H9 (cell line): ENCODE data around the gene EDN1. TPM values are rescaled to one million over a fixed set of nuclear protein-coding genes. Genes with fewer than 3 reads are reported as not detected.

ENCODE experiments used
- DNase-seq: peaks from one replicate; pipeline ENCODE4 v3.0.0-alpha.2; 2017
- H2AFZ ChIP-seq: one replicate; pipeline ENCODE4 v1.6.1; 2013; ENCODE audit warnings: mild to moderate bottlenecking, low read length, control low read depth, moderate library complexity
- H2AK5ac ChIP-seq: 2 replicates; pipeline ENCODE4 v1.6.1; 2013; ENCODE audit warnings: low read length, control low read depth, mixed read lengths; ENCODE audit not compliant: insufficient read length
- H2BK120ac ChIP-seq: one replicate; pipeline ENCODE4 v1.6.1; 2013; ENCODE audit warnings: low read depth, mild to moderate bottlenecking, low read length, control low read depth, inconsistent platforms; ENCODE audit not compliant: poor library complexity, severe bottlenecking
- H2BK12ac ChIP-seq: 2 replicates; pipeline ENCODE4 v1.6.1; 2013; ENCODE audit warnings: low read length, control low read depth, mixed read lengths, low read depth; ENCODE audit not compliant: insufficient read length
- H2BK15ac ChIP-seq: 2 replicates; pipeline ENCODE4 v1.6.1; 2013; ENCODE audit warnings: low read depth, low read length, control low read depth
- H2BK20ac ChIP-seq: one replicate; pipeline ENCODE4 v1.6.1; 2013; ENCODE audit warnings: low read depth, mild to moderate bottlenecking, low read length, control low read depth, inconsistent platforms; ENCODE audit not compliant: poor library complexity, severe bottlenecking
- H2BK5ac ChIP-seq: 2 replicates; pipeline ENCODE4 v1.6.1; 2013; ENCODE audit warnings: low read length, control low read depth, mixed read lengths; ENCODE audit not compliant: insufficient read length
- H3K14ac ChIP-seq: 2 replicates; pipeline ENCODE4 v1.6.1; 2013; ENCODE audit warnings: low read length, control low read depth; ENCODE audit not compliant: insufficient read depth
- H3K18ac ChIP-seq: 2 replicates; pipeline ENCODE4 v1.6.1; 2013; ENCODE audit warnings: low read depth, mild to moderate bottlenecking, mixed read lengths, low read length, control low read depth; ENCODE audit not compliant: insufficient read length
- H3K23ac ChIP-seq: 2 replicates; pipeline ENCODE4 v1.6.1; 2013; ENCODE audit warnings: low read length, control low read depth, mixed read lengths, low read depth; ENCODE audit not compliant: insufficient read length
- H3K23me2 ChIP-seq: 2 replicates; pipeline ENCODE4 v1.6.1; 2013; ENCODE audit warnings: low read depth, mild to moderate bottlenecking, mixed read lengths, low read length, control low read depth; ENCODE audit not compliant: insufficient read length, poor library complexity, severe bottlenecking
- H3K27ac ChIP-seq: 2 replicates; pipeline ENCODE4 v1.5.1; 2013; ENCODE audit warnings: low read length, control low read depth, mixed read lengths, low read depth; ENCODE audit not compliant: insufficient read length
- H3K27me3 ChIP-seq: 2 replicates; pipeline ENCODE4 v1.6.1; 2013; ENCODE audit warnings: low read length, control low read depth, inconsistent platforms; ENCODE audit not compliant: insufficient read depth
- H3K4ac ChIP-seq: 2 replicates; pipeline ENCODE4 v1.6.1; 2013; ENCODE audit warnings: low read depth, mild to moderate bottlenecking, control low read depth, inconsistent platforms, low read length, moderate library complexity
- H3K4me1 ChIP-seq: 2 replicates; pipeline ENCODE4 v1.6.1; 2013; ENCODE audit warnings: low read length, control low read depth, inconsistent platforms; ENCODE audit not compliant: insufficient read depth
- H3K4me2 ChIP-seq: 2 replicates; pipeline ENCODE4 v1.6.1; 2013; ENCODE audit warnings: low read length, control low read depth, mixed read lengths; ENCODE audit not compliant: insufficient read length, insufficient read depth
- H3K56ac ChIP-seq: 2 replicates; pipeline ENCODE4 v1.6.1; 2013; ENCODE audit warnings: low read depth, mild to moderate bottlenecking, mixed read lengths, low read length, control low read depth; ENCODE audit not compliant: insufficient read length
- H3K79me1 ChIP-seq: 2 replicates; pipeline ENCODE4 v1.6.1; 2013; ENCODE audit warnings: low read depth, mild to moderate bottlenecking, moderate library complexity, low read length, control low read depth, inconsistent platforms; ENCODE audit not compliant: insufficient read depth, poor library complexity, severe bottlenecking
- H3K79me2 ChIP-seq: 2 replicates; pipeline ENCODE4 v1.6.1; 2013; ENCODE audit warnings: low read length, control low read depth, inconsistent platforms; ENCODE audit not compliant: insufficient read depth
- H3K9ac ChIP-seq: 2 replicates; pipeline ENCODE4 v1.6.1; 2013; ENCODE audit warnings: low read length, control low read depth, mixed read lengths; ENCODE audit not compliant: insufficient read length; ENCODE audit errors: extremely low read depth
- H3K9me3 ChIP-seq: one replicate; pipeline ENCODE4 v1.6.1; 2013; ENCODE audit warnings: low read depth, low read length, inconsistent platforms; ENCODE audit not compliant: control insufficient read depth
- H3T11ph ChIP-seq: one replicate; pipeline ENCODE4 v1.6.1; 2013; ENCODE audit warnings: mild to moderate bottlenecking, low read length, control low read depth, inconsistent platforms
- H4K20me1 ChIP-seq: one replicate; pipeline ENCODE4 v1.6.1; 2013; ENCODE audit not compliant: control insufficient read depth, insufficient read length, insufficient read depth
- H4K5ac ChIP-seq: 2 replicates; pipeline ENCODE4 v1.6.1; 2013; ENCODE audit warnings: low read depth, mild to moderate bottlenecking, mixed read lengths, low read length, control low read depth; ENCODE audit not compliant: insufficient read length
- H4K8ac ChIP-seq: replicated peaks from 2 replicates; pipeline ENCODE4 v1.6.1; 2013; ENCODE audit warnings: low read length, control low read depth, mixed read lengths, low read depth; ENCODE audit not compliant: insufficient read length
- H4K91ac ChIP-seq: 2 replicates; pipeline ENCODE4 v1.6.1; 2013; ENCODE audit warnings: low read depth, mild to moderate bottlenecking, moderate library complexity, mixed read lengths, low read length, control low read depth; ENCODE audit not compliant: insufficient read length
- H3K27ac Mint-ChIP-seq, 3 experiments: 2 replicates in 2 of 3; 3 replicates in 1 of 3; pipeline ENCODE4 v1.8.0; 2020 to 2021; ENCODE audit warnings: mixed read lengths in 3 of 3, mild to moderate bottlenecking in 1 of 3, moderate library complexity in 1 of 3
- H3K27me3 Mint-ChIP-seq: 2 replicates; pipeline ENCODE4 v1.8.0; 2021; ENCODE audit warnings: low read depth, mild to moderate bottlenecking, moderate library complexity, mixed read lengths
- H3K36me3 Mint-ChIP-seq, 3 experiments: 2 replicates in 2 of 3; 3 replicates in 1 of 3; pipeline ENCODE4 v1.8.0; 2020 to 2021; ENCODE audit warnings: low read depth in 3 of 3, mixed read lengths in 3 of 3; ENCODE audit not compliant: insufficient read depth in 1 of 3
- H3K4me1 Mint-ChIP-seq, 2 experiments: 2 replicates each; pipeline ENCODE4 v1.8.0; 2020; ENCODE audit warnings: mixed read lengths in 2 of 2
- H3K4me3 Mint-ChIP-seq, 2 experiments: 2 replicates in 1 of 2; 3 replicates in 1 of 2; pipeline ENCODE4 v1.8.0; 2020 to 2021; ENCODE audit warnings: mild to moderate bottlenecking in 2 of 2, mixed read lengths in 2 of 2, moderate library complexity in 1 of 2
- H3K9me3 Mint-ChIP-seq, 2 experiments: 2 replicates in 1 of 2; 3 replicates in 1 of 2; pipeline ENCODE4 v1.8.0; 2020; ENCODE audit warnings: mild to moderate bottlenecking in 2 of 2, mixed read lengths in 2 of 2, moderate library complexity in 1 of 2
- CTCF ChIP-seq: fragments of 200-600 bp; sonication (generic); conservative IDR thresholded peaks from 3 replicates; pipeline ENCODE4 v1.8.0; 2021; ENCODE audit warnings: antibody characterized with exemption, mild to moderate bottlenecking
- WGBS: extraction: QIAGEN DNeasy Blood & Tissue Kit; methylation state at CpG from one replicate; pipeline ENCODE4 v1.1.7; 2013; ENCODE audit warnings: missing lambda C conversion rate, low lambda C conversion rate, mixed read lengths; ENCODE audit not compliant: insufficient read length; ENCODE audit errors: extremely low coverage; 5-methylcytosine and 5-hydroxymethylcytosine counted together
- total RNA-seq: library from RNA; stranded (reverse); gene quantifications from 2 replicates; pipeline ENCODE4 v1.2.1, GENCODE V29; 2021

The EDN1 gene
- total RNA-seq, 1 experiment from 2014 or later: 2.1 TPM

DNA sequence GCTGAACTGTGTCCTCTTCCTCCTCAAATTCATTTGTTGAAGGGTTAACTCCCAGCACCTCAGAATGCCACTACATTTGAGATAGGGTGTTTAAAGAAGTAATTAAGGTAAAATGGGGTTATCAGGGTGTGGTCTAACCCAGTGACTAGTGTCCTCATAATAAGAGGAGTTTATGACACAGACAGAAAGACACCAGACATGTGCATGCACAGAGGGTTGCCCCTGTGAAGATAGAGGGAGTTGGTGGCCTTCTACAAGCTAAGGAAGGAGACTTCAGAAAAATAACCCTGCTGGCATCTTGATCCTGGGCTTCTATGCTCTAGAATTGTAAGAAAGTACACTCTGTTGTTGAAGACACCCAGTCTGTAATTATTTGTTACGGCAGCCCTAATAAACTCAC is 24.9 kb upstream of the EDN1 start:
- Histone ChIP-seq H2BK20ac (no peak overlapping the region), H3K4ac (no peak overlapping the region), H2AK5ac (no peak overlapping the region), H4K8ac (no peak overlapping the region), H3T11ph (no peak overlapping the region), H2BK120ac (no peak overlapping the region), H3K27me3 (no peaks in the 10 kb centered on the region), H4K20me1 (no peaks in the 10 kb centered on the region), H4K91ac (no peak overlapping the region), H2BK15ac (no peak overlapping the region), H3K23ac (no peak overlapping the region), H3K56ac (no peak overlapping the region), H3K14ac (no peak overlapping the region), H4K5ac (no peak overlapping the region), H2BK5ac (no peak overlapping the region), H3K27ac (no peak overlapping the region), H3K18ac (no peak overlapping the region), H3K4me1 (no peaks in the 10 kb centered on the region), H3K23me2 (no peaks in the 10 kb centered on the region), H3K4me2 (no peak overlapping the region), H3K9ac (no peak overlapping the region), H3K9me3 (no peaks in the 10 kb centered on the region), H2AFZ (no peak overlapping the region), H3K79me2 (no peaks in the 10 kb centered on the region), H2BK12ac (no peak overlapping the region), H3K79me1 (no peaks in the 10 kb centered on the region)
- Mint-ChIP-seq H3K4me3 (no peak overlapping the region), H3K27ac (no peak overlapping the region), H3K4me1 (no peaks in the 10 kb centered on the region), H3K9me3 (no peaks in the 10 kb centered on the region), H3K27me3 (no peaks in the 10 kb centered on the region), H3K36me3 (no peaks in the 10 kb centered on the region)
- no peak for DNase-seq
- WGBS: no CpG with 5 or more reads among the region's 1 CpG
- no peak for TF ChIP-seq CTCF
